Mesothelial cell of epicardium (in vitro differentiated cells): ENCODE data around the gene ISCU. TPM values are rescaled to one million over a fixed set of nuclear protein-coding genes. Genes with fewer than 3 reads are reported as not detected.
A peak's percentile ranks its signal among the peaks of the same experiment; 100 is the strongest.

Source experiments
- DNase-seq, 2 experiments: peaks; one replicate each; pipeline ENCODE4 v3.0.0; 2021; ENCODE audit warnings: low spot score in 2 of 2; ENCODE audit not compliant: unreplicated experiment in 2 of 2
- H3K27ac Mint-ChIP-seq: 2 replicates; pipeline ENCODE4 v1.8.0; 2021; ENCODE audit warnings: mixed read lengths
- H3K27me3 Mint-ChIP-seq: 2 replicates; pipeline ENCODE4 v1.8.0; 2021; ENCODE audit warnings: low read depth, mixed read lengths
- H3K36me3 Mint-ChIP-seq: 2 replicates; pipeline ENCODE4 v1.8.0; 2021; ENCODE audit warnings: mixed read lengths
- H3K4me1 Mint-ChIP-seq: 2 replicates; pipeline ENCODE4 v1.8.0; 2021; ENCODE audit warnings: mixed read lengths
- H3K4me3 Mint-ChIP-seq: 2 replicates; pipeline ENCODE4 v1.8.0; 2021; ENCODE audit warnings: mild to moderate bottlenecking, moderate library complexity, mixed read lengths
- H3K9me3 Mint-ChIP-seq: 2 replicates; pipeline ENCODE4 v1.8.0; 2021; ENCODE audit warnings: mixed read lengths
- total RNA-seq: library from RNA; stranded (reverse); gene quantifications from 3 replicates; pipeline ENCODE4 v1.2.1, GENCODE V29; 2021
- TF ChIP-seq, protein P1 (sequence below): fragments of 200-600 bp; sonication (generic); IDR thresholded peaks from one replicate; pipeline ENCODE4 v1.5.0; 2021; ENCODE audit warnings: antibody characterized with exemption; ENCODE audit not compliant: unreplicated experiment

The ISCU gene
- total RNA-seq, 1 donor from 2014 or later = 64.9 TPM

DNA sequence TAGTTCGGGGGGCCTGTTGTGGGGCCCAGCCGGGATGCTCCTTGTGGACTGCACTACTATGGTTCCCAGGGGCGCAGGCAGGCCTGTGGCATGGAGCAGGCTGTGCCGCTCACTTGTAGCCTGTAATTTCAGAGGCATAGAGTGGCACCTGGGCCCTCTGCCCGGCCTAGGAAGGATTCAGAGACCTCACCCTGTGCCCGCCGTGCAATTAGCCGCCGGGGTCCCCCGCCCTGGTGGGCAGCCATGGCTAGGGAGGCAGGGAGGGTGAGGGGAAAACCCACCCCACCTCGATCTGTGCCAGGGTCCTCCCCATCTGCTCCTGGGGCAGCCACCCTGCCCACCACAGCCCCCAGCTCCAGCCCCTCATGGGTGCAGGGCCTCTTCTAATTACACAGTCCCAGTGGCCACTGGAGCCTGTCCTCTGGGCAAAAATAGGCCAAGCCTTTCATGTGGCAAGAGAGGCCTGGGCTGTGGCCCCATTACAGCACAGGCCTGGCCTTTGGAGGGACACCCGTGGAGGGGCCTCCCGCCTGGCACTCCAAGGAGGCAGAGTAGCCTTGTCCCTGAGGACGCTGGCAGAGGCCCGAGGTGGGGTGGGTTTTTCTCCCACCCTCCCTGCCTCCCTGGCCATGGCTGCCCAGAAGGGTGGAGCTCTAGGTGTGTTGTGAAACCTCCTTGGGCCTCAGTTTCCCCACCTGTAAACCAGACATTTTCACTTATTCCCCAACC lies 40.7 kb downstream of the ISCU start:
- Mint-ChIP-seq H3K9me3 (no peaks in the 10 kb centered on the region), H3K4me3 (no peak overlapping the region), H3K36me3 (no peaks in the 10 kb centered on the region), H3K4me1 (peaks cover 4% of the 10 kb centered on the region), H3K27ac (no peak overlapping the region), H3K27me3 (no peaks in the 10 kb centered on the region)
- DNase-seq = no peak
- TF ChIP-seq, protein P1, sequence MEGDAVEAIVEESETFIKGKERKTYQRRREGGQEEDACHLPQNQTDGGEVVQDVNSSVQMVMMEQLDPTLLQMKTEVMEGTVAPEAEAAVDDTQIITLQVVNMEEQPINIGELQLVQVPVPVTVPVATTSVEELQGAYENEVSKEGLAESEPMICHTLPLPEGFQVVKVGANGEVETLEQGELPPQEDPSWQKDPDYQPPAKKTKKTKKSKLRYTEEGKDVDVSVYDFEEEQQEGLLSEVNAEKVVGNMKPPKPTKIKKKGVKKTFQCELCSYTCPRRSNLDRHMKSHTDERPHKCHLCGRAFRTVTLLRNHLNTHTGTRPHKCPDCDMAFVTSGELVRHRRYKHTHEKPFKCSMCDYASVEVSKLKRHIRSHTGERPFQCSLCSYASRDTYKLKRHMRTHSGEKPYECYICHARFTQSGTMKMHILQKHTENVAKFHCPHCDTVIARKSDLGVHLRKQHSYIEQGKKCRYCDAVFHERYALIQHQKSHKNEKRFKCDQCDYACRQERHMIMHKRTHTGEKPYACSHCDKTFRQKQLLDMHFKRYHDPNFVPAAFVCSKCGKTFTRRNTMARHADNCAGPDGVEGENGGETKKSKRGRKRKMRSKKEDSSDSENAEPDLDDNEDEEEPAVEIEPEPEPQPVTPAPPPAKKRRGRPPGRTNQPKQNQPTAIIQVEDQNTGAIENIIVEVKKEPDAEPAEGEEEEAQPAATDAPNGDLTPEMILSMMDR = no peak

DNA sequence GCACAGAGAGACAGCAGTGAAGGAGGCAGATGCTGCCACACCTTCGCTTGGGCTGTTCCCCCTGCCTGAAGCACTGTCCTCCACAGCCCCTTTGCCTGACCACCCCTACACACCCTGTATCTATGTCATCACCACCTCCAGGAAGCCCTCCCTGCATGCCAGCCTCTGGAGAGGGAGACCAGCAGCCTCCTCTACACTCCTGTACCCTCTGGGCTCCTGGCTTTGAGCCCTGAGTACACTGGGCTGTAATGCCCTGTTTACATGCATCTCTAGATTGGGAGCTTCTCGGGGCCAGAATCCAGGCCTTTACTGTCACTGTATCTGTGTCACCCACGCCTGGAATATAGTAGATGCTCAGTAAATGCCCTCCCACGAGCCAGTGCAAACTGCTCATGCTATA lies 41.3 kb downstream of the ISCU start:
- no peak overlapping the region for H3K4me3 Mint-ChIP-seq
- TF ChIP-seq, protein P1 = no peak
- peak overlapping the region; percentile 32 for H3K27ac Mint-ChIP-seq
- H3K36me3 Mint-ChIP-seq = no peaks in the 10 kb centered on the region
- peaks cover 7% of the 10 kb centered on the region for H3K4me1 Mint-ChIP-seq
- H3K27me3 Mint-ChIP-seq = no peaks in the 10 kb centered on the region
- H3K9me3 Mint-ChIP-seq = no peaks in the 10 kb centered on the region
- no peak for DNase-seq

DNA sequence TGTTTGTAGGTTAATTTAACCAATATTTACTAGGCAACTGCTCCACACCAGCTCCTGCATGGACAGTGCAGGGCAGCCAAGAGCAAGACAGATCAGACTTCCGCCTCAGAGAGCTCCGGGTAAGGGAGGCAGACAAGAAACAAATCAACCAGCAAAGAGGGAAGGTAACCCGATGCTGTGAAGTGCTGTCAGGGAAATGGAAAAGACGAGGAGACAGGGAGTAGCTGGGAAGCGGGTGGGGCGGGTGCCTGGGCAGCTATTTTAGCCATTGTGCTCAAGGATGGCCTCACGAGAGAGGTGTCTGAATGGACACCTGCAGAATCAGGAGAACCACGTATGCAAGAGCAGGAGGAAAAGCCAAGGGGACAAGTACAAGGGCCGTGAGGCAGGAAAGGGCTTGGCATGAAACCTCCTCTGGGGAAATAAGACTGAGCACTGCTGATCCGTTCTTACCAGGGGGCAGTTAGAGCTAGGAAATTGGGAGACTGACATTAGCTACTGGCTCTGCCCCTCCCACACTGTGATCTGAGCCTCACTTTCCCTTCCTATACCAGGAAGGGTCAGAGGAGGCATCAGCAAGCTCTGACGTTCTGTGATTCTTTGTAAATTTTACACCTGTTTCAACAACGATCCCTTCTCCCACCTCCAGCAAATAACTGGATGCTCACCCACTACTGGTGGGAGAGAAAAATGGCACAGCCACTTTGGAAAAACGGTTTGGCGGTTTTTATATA lies 42.0 kb downstream of the ISCU start:
- TF ChIP-seq, protein P1 = no peak
- H3K9me3 Mint-ChIP-seq = no peaks in the 10 kb centered on the region
- H3K4me1 Mint-ChIP-seq = peaks cover 7% of the 10 kb centered on the region
- H3K4me3 Mint-ChIP-seq = no peak overlapping the region
- H3K36me3 Mint-ChIP-seq = no peaks in the 10 kb centered on the region
- no peaks in the 10 kb centered on the region for H3K27me3 Mint-ChIP-seq
- no peak for DNase-seq
- peak overlapping the region; percentile 32 for H3K27ac Mint-ChIP-seq

DNA sequence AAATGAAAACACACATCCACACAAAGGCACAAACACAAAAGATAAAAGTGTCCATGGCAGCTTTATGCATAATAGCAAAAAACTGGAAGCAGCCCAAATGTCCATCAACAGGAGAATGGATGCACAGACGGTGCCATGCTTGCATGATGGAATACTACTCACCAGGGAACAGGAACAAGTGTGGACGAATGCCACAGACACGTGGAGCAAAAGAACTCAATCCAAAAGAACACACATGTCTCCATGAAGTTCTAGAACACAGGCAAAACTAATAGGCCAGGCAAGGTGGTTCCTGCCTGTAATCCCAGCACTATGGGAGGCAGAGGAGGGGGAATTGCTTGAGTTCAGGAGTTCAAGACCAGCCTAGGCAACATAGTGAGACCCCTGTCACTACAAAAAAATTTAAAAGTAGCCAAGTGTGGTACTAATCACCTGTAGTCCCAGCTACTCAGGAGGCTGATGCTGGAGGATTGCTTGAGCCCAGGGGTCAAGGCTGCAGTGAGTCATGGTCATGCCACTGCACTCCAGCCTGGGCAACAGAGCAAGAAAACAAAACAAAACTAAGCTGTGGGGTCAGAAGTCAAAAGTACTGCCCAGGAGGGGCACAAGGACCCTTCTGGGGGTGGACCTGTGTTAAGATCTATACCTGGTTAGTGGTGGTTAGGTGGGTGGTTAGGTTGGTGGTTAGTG lies 42.7 kb downstream of the ISCU start:
- Mint-ChIP-seq H3K9me3 (no peaks in the 10 kb centered on the region), H3K4me3 (no peak overlapping the region), H3K27me3 (no peaks in the 10 kb centered on the region), H3K4me1 (peaks cover 7% of the 10 kb centered on the region), H3K27ac (no peak overlapping the region), H3K36me3 (no peaks in the 10 kb centered on the region)
- TF ChIP-seq, protein P1 = no peak
- DNase-seq = no peak

DNA sequence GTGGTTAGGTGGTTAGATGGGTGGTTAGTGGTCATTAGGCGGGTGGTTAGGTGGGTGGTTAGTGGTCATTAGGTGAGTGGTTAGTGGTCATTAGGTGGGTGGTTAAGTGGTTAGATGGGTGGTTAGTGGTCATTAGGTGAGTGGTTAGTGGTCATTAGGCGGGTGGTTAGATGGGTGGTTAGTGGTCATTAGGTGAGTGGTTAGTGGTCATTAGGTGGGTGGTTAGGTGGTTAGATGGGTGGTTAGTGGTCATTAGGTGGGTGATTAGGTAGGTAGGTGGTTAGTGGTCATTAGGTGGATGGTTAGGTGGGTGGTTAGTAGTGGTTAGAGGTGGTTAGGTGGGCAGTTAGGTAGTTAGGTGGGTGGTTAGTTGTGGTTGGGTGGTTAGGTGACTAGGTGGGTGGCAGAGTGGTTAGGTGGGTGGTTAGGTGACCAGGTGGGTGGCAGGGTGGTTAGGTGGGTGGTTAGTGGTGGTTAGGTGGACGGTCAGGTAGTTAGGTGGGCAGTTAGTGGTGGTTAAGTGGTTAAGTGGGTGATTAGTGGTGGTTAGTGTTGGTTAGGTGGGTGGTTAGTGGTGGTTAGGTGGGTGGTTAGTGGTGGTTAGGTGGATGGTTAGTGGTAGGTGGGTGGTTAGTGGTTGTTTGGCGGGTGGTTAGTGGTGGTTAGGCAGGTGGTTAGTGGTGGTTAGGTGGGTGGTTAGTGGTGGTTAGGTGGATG lies 43.5 kb downstream of the ISCU start:
- Mint-ChIP-seq H3K4me1 (peaks cover 7% of the 10 kb centered on the region), H3K4me3 (no peak overlapping the region), H3K27me3 (no peaks in the 10 kb centered on the region), H3K27ac (no peak overlapping the region), H3K36me3 (no peaks in the 10 kb centered on the region), H3K9me3 (no peaks in the 10 kb centered on the region)
- TF ChIP-seq, protein P1 = no peak
- no peak for DNase-seq
